Panc1 (cell line): Measurements from ENCODE around the gene OR4P4.

Experiments
- POLR2AphosphoS5 ChIP-seq: IDR thresholded peaks from 2 replicates; pipeline ENCODE4 v1.6.1; 2012; ENCODE audit warnings: mild to moderate bottlenecking, low read depth, low read length, moderate library complexity
- SIN3A ChIP-seq: IDR thresholded peaks from 2 replicates; pipeline ENCODE4 v1.6.1; 2012; ENCODE audit warnings: low read depth, mild to moderate bottlenecking, low read length, moderate library complexity, borderline replicate concordance; ENCODE audit not compliant: insufficient read depth
- TF ChIP-seq, protein P1 (sequence below): fragments of 450-650 bp; IDR thresholded peaks from 2 replicates; pipeline ENCODE4 v1.5.1; 2017; ENCODE audit warnings: mild to moderate bottlenecking
- TF ChIP-seq, protein P2 (sequence below), 2 experiments: IDR thresholded peaks; 2 replicates each; pipeline ENCODE4 v1.6.1; 2011 to 2012; ENCODE audit warnings: low read depth in 2 of 2, control low read depth in 1 of 2, low read length in 1 of 2, mild to moderate bottlenecking in 1 of 2, moderate library complexity in 1 of 2; ENCODE audit not compliant: insufficient read depth in 1 of 2

DNA sequence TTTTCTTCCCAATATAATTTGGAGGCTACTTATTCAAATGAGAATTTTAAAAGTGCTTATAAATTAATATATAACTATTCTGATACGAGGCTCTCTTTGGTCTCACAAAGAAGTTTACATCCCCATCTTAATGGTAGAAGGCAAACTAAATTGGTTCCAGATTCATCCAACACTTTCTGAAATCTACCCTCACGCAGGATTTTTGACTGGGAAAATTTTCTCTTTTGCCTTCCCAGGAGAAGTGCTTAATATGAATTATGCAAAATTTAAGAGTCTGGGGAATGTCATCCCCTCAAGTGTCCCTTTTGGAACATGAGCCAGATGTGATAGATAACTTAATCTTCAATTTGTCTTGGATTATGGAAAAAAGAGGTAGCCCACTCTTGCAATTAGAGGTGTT is 27.4 kb upstream of the OR4P4 start, which contains the start of gene OR4C11:
- TF ChIP-seq, protein P1, sequence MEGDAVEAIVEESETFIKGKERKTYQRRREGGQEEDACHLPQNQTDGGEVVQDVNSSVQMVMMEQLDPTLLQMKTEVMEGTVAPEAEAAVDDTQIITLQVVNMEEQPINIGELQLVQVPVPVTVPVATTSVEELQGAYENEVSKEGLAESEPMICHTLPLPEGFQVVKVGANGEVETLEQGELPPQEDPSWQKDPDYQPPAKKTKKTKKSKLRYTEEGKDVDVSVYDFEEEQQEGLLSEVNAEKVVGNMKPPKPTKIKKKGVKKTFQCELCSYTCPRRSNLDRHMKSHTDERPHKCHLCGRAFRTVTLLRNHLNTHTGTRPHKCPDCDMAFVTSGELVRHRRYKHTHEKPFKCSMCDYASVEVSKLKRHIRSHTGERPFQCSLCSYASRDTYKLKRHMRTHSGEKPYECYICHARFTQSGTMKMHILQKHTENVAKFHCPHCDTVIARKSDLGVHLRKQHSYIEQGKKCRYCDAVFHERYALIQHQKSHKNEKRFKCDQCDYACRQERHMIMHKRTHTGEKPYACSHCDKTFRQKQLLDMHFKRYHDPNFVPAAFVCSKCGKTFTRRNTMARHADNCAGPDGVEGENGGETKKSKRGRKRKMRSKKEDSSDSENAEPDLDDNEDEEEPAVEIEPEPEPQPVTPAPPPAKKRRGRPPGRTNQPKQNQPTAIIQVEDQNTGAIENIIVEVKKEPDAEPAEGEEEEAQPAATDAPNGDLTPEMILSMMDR, result no peak
- TF ChIP-seq POLR2AphosphoS5, result no peak
- TF ChIP-seq, protein P2, sequence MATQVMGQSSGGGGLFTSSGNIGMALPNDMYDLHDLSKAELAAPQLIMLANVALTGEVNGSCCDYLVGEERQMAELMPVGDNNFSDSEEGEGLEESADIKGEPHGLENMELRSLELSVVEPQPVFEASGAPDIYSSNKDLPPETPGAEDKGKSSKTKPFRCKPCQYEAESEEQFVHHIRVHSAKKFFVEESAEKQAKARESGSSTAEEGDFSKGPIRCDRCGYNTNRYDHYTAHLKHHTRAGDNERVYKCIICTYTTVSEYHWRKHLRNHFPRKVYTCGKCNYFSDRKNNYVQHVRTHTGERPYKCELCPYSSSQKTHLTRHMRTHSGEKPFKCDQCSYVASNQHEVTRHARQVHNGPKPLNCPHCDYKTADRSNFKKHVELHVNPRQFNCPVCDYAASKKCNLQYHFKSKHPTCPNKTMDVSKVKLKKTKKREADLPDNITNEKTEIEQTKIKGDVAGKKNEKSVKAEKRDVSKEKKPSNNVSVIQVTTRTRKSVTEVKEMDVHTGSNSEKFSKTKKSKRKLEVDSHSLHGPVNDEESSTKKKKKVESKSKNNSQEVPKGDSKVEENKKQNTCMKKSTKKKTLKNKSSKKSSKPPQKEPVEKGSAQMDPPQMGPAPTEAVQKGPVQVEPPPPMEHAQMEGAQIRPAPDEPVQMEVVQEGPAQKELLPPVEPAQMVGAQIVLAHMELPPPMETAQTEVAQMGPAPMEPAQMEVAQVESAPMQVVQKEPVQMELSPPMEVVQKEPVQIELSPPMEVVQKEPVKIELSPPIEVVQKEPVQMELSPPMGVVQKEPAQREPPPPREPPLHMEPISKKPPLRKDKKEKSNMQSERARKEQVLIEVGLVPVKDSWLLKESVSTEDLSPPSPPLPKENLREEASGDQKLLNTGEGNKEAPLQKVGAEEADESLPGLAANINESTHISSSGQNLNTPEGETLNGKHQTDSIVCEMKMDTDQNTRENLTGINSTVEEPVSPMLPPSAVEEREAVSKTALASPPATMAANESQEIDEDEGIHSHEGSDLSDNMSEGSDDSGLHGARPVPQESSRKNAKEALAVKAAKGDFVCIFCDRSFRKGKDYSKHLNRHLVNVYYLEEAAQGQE (IDR thresholded peaks at IDR 0.05; ENCODE audit: insufficient read depth in 1 of 2, low read depth in 2 of 2, low read length in 1 of 2), result no peak
- no peak for TF ChIP-seq SIN3A
